Activated naive CD8-positive, alpha-beta T cell treated with anti-CD3 and anti-CD28 coated beads, Interleukin-2, amount 50 U/mL, for 24 hours (primary cell): Measurements from ENCODE around the gene POLR2L.

Source experiments
- ATAC-seq: fragments of 150-1000 bp; cut with Tn5 transposase; one replicate; pipeline ENCODE4 v1.10.0; 2021
- DNase-seq: peaks from one replicate; pipeline ENCODE4 v3.0.0; 2021
- H3K27ac Mint-ChIP-seq: one replicate; pipeline ENCODE4 v1.8.0; 2021; ENCODE audit warnings: mild to moderate bottlenecking, mixed read lengths
- H3K27me3 Mint-ChIP-seq: one replicate; pipeline ENCODE4 v1.8.0; 2021; ENCODE audit warnings: mixed read lengths
- H3K36me3 Mint-ChIP-seq: one replicate; pipeline ENCODE4 v1.8.0; 2021; ENCODE audit warnings: low read depth, mixed read lengths
- H3K4me1 Mint-ChIP-seq: one replicate; pipeline ENCODE4 v1.8.0; 2021; ENCODE audit warnings: mixed read lengths
- H3K4me3 Mint-ChIP-seq: one replicate; pipeline ENCODE4 v1.8.0; 2021; ENCODE audit warnings: mild to moderate bottlenecking, moderate library complexity, mixed read lengths
- H3K9me3 Mint-ChIP-seq: one replicate; pipeline ENCODE4 v1.8.0; 2021; ENCODE audit warnings: mixed read lengths

Gene POLR2L

GRCh38 chr11:843818-844692 lies 1.7 kb upstream of the POLR2L start:
- peaks cover 9% of the 10 kb centered on the region for H3K36me3 Mint-ChIP-seq
- DNase-seq (no peak), ATAC-seq (no peak)
- H3K4me1 Mint-ChIP-seq: peaks cover 34% of the 10 kb centered on the region
- H3K4me3 Mint-ChIP-seq: peak overlapping the region; percentile 72
- H3K9me3 Mint-ChIP-seq: no peaks in the 10 kb centered on the region
- H3K27ac Mint-ChIP-seq: peak overlapping the region; percentile 39
- peaks cover 7% of the 10 kb centered on the region for H3K27me3 Mint-ChIP-seq

- DNase-seq (no peak), ATAC-seq (no peak)
- H3K4me1 Mint-ChIP-seq: peaks cover 30% of the 10 kb centered on the region
- peaks cover 12% of the 10 kb centered on the region for H3K36me3 Mint-ChIP-seq
- H3K27me3 Mint-ChIP-seq: peaks cover 3% of the 10 kb centered on the region
- H3K4me3 Mint-ChIP-seq: peak overlapping the region; percentile 72
- H3K27ac Mint-ChIP-seq: peak overlapping the region; percentile 39
- H3K9me3 Mint-ChIP-seq: no peaks in the 10 kb centered on the region
Observed at GRCh38 chr11:843086-843734, 881 bp upstream of the POLR2L start.

- peak overlapping the region; percentile 73 for H3K27ac Mint-ChIP-seq
- ATAC-seq (peak; percentile 16), DNase-seq (no peak)
- peak overlapping the region; percentile 84 for H3K4me3 Mint-ChIP-seq
- peaks cover 12% of the 10 kb centered on the region for H3K36me3 Mint-ChIP-seq
- H3K4me1 Mint-ChIP-seq: peaks cover 30% of the 10 kb centered on the region
- H3K9me3 Mint-ChIP-seq: no peaks in the 10 kb centered on the region
- H3K27me3 Mint-ChIP-seq: peaks cover 3% of the 10 kb centered on the region
Observed at GRCh38 chr11:841981-842369, 354 bp downstream of the POLR2L start.

- DNase-seq: no peak
- Mint-ChIP-seq H3K36me3 (peaks cover 12% of the 10 kb centered on the region), H3K4me3 (peak overlapping the region; percentile 84), H3K27me3 (peaks cover 3% of the 10 kb centered on the region), H3K27ac (peak overlapping the region; percentile 49), H3K9me3 (no peaks in the 10 kb centered on the region), H3K4me1 (peaks cover 33% of the 10 kb centered on the region)
- no peak for ATAC-seq
Observed at GRCh38 chr11:839875-840617, 2.3 kb downstream of the POLR2L start.

- ATAC-seq: no peak
- peaks cover 12% of the 10 kb centered on the region for H3K36me3 Mint-ChIP-seq
Observed at GRCh38 chr11:839280-839623, 3.1 kb downstream of the POLR2L start.

GRCh38 chr11:838441-839279 lies 3.7 kb downstream of the POLR2L start:
- no peak overlapping the region for H3K27ac Mint-ChIP-seq
- DNase-seq (no peak), ATAC-seq (no peak)
- H3K9me3 Mint-ChIP-seq: no peaks in the 10 kb centered on the region
- peaks cover 34% of the 10 kb centered on the region for H3K4me1 Mint-ChIP-seq
- no peak overlapping the region for H3K4me3 Mint-ChIP-seq
- H3K27me3 Mint-ChIP-seq: peaks cover 3% of the 10 kb centered on the region
- H3K36me3 Mint-ChIP-seq: peaks cover 12% of the 10 kb centered on the region

More at GRCh38 chr11:839280-839623, 3.1 kb downstream of the POLR2L start:
- Mint-ChIP-seq H3K27me3 (peaks cover 3% of the 10 kb centered on the region), H3K4me3 (no peak overlapping the region), H3K9me3 (no peaks in the 10 kb centered on the region), H3K27ac (no peak overlapping the region), H3K4me1 (peaks cover 33% of the 10 kb centered on the region)
- DNase-seq: no peak

- Mint-ChIP-seq H3K4me3 (no peak overlapping the region), H3K4me1 (peaks cover 30% of the 10 kb centered on the region), H3K9me3 (no peaks in the 10 kb centered on the region), H3K36me3 (peaks cover 12% of the 10 kb centered on the region), H3K27ac (no peak overlapping the region), H3K27me3 (no peaks in the 10 kb centered on the region)
- ATAC-seq (no peak), DNase-seq (no peak)
Observed at GRCh38 chr11:837990-838307, 4.4 kb downstream of the POLR2L start.

- Mint-ChIP-seq H3K27me3 (no peaks in the 10 kb centered on the region), H3K36me3 (peaks cover 12% of the 10 kb centered on the region), H3K4me1 (peaks cover 30% of the 10 kb centered on the region), H3K4me3 (no peak overlapping the region), H3K9me3 (no peaks in the 10 kb centered on the region), H3K27ac (no peak overlapping the region)
- DNase-seq (no peak), ATAC-seq (no peak)
Observed at GRCh38 chr11:837189-837989, 4.9 kb downstream of the POLR2L start.

GRCh38 chr11:836700-837099 lies 5.6 kb downstream of the POLR2L start:
- Mint-ChIP-seq H3K4me1 (peaks cover 30% of the 10 kb centered on the region), H3K27me3 (peaks cover 2% of the 10 kb centered on the region), H3K36me3 (peaks cover 12% of the 10 kb centered on the region), H3K4me3 (no peak overlapping the region), H3K27ac (no peak overlapping the region), H3K9me3 (no peaks in the 10 kb centered on the region)
- DNase-seq: no peak
- ATAC-seq: no peak

- ATAC-seq: no peak
- peaks cover 28% of the 10 kb centered on the region for H3K4me1 Mint-ChIP-seq
- H3K36me3 Mint-ChIP-seq: peaks cover 12% of the 10 kb centered on the region
- no peak for DNase-seq
- H3K4me3 Mint-ChIP-seq: no peak overlapping the region
- no peaks in the 10 kb centered on the region for H3K9me3 Mint-ChIP-seq
- no peak overlapping the region for H3K27ac Mint-ChIP-seq
- peaks cover 4% of the 10 kb centered on the region for H3K27me3 Mint-ChIP-seq
Observed at GRCh38 chr11:836274-836673, 6.1 kb downstream of the POLR2L start.

GRCh38 chr11:834371-835316 lies 7.7 kb downstream of the POLR2L start:
- Mint-ChIP-seq H3K27ac (peak overlapping the region; percentile 56), H3K4me1 (peaks cover 17% of the 10 kb centered on the region), H3K36me3 (peaks cover 3% of the 10 kb centered on the region), H3K27me3 (peaks cover 12% of the 10 kb centered on the region), H3K9me3 (no peaks in the 10 kb centered on the region), H3K4me3 (peak overlapping the region; percentile 76)
- no peak for ATAC-seq
- DNase-seq: no peak

- H3K4me3 Mint-ChIP-seq: peak overlapping the region; percentile 76
- ATAC-seq: no peak
- peaks cover 20% of the 10 kb centered on the region for H3K27me3 Mint-ChIP-seq
- no peaks in the 10 kb centered on the region for H3K9me3 Mint-ChIP-seq
- no peak for DNase-seq
- H3K4me1 Mint-ChIP-seq: peaks cover 21% of the 10 kb centered on the region
- peaks cover 3% of the 10 kb centered on the region for H3K36me3 Mint-ChIP-seq
- H3K27ac Mint-ChIP-seq: peak overlapping the region; percentile 56
Observed at GRCh38 chr11:833849-834311, 8.4 kb downstream of the POLR2L start.
